ENCODE measurements around the gene P2RY6. TPM values are rescaled to one million over a fixed set of nuclear protein-coding genes. Genes with fewer than 3 reads are reported as not detected.

P2RY6 gene
- total and polyA plus RNA-seq, 10 of the 15 experiments (the other 5 are each of a cell fraction or from before 2014, with no cell fraction given) = 0.05 to 0.90 (median 0.22) TPM; not detected in 4

DNA sequence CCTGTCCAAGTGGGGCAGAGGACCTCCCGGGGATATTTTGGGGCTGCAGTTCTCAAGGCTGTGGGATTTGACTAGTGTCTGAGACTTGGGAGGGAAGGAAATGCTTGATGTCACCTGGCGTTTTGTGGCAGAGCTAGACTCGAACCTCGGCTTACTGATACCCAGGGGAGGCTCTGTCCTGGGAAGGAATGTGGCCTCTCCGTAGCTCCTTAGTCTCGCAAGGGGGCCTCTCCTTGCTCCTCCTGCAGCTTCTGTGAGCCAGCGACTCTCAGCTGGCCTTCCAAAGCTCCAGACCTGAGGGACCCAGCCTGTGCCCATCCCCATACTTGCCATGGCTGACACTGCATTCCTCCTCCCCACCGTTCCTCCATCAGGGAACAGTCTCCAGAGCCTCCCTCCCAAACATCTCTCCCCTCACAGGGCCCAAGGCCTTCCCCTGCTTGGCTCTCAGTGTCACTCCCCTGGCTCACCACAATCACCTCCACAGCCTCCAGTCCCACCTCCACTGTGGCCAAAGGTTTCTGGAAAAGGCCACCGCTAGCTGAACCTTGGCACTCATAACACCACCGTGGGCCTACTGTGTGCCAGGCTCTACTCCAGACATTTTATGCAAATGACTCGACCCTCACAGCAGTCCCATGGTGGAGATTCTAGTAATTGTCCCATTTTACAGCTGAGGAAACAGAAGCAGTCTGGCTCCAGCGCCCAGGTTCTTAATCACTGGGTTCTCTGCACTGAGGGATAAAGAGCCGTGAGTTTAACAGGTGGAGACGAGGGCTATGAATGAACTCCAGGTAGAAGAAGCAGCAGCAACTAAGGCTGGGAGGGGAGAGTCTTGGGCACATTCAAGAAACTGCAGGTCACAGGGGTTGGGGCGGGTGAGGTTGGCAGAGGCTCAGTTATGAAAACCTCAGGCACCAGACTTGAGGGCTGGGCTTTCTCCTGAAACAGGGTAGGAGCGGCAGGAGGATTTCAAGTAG is 42.0 kb upstream of the P2RY6 start (continued):
- TF ChIP-seq, protein P1, sequence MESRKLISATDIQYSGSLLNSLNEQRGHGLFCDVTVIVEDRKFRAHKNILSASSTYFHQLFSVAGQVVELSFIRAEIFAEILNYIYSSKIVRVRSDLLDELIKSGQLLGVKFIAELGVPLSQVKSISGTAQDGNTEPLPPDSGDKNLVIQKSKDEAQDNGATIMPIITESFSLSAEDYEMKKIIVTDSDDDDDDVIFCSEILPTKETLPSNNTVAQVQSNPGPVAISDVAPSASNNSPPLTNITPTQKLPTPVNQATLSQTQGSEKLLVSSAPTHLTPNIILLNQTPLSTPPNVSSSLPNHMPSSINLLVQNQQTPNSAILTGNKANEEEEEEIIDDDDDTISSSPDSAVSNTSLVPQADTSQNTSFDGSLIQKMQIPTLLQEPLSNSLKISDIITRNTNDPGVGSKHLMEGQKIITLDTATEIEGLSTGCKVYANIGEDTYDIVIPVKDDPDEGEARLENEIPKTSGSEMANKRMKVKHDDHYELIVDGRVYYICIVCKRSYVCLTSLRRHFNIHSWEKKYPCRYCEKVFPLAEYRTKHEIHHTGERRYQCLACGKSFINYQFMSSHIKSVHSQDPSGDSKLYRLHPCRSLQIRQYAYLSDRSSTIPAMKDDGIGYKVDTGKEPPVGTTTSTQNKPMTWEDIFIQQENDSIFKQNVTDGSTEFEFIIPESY (IDR thresholded peaks at IDR 0.05) = no peak
- no peak for TF ChIP-seq ZBED1 (IDR thresholded peaks at IDR 0.05; ENCODE audit: borderline replicate concordance)
- TF ChIP-seq SMC3 (IDR thresholded peaks at IDR 0.05; ENCODE audit: borderline replicate concordance, low read length) = no peak
- TF ChIP-seq, protein P2, sequence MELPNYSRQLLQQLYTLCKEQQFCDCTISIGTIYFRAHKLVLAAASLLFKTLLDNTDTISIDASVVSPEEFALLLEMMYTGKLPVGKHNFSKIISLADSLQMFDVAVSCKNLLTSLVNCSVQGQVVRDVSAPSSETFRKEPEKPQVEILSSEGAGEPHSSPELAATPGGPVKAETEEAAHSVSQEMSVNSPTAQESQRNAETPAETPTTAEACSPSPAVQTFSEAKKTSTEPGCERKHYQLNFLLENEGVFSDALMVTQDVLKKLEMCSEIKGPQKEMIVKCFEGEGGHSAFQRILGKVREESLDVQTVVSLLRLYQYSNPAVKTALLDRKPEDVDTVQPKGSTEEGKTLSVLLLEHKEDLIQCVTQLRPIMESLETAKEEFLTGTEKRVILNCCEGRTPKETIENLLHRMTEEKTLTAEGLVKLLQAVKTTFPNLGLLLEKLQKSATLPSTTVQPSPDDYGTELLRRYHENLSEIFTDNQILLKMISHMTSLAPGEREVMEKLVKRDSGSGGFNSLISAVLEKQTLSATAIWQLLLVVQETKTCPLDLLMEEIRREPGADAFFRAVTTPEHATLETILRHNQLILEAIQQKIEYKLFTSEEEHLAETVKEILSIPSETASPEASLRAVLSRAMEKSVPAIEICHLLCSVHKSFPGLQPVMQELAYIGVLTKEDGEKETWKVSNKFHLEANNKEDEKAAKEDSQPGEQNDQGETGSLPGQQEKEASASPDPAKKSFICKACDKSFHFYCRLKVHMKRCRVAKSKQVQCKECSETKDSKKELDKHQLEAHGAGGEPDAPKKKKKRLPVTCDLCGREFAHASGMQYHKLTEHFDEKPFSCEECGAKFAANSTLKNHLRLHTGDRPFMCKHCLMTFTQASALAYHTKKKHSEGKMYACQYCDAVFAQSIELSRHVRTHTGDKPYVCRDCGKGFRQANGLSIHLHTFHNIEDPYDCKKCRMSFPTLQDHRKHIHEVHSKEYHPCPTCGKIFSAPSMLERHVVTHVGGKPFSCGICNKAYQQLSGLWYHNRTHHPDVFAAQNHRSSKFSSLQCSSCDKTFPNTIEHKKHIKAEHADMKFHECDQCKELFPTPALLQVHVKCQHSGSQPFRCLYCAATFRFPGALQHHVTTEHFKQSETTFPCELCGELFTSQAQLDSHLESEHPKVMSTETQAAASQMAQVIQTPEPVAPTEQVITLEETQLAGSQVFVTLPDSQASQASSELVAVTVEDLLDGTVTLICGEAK (IDR thresholded peaks at IDR 0.05; ENCODE audit: borderline replicate concordance) = no peak

DNA sequence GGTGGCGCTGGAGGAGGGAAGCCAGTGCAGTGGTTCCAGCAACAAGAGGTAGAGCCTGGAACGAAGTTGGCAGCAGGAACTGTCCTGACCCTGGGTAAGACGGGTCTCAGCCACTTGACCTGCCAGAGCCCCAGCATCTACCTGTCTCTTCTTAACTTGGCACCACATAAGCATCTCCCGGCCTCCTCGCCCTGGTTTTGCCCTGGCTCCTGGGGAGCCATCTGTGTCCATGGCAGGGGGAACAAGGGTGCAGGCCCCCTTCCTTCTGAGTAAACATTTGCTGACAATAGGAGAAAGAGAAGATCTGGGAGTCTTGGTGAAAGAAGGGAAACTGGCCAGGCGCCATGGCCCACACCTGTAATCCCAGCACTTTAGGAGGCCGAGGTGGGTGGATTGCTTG is 41.2 kb upstream of the P2RY6 start:
- intact Hi-C loops (cut with micrococcal nuclease; ENCODE audit: unreplicated experiment) = no loop called here
- no TSS peak for BruUV-seq (replicated peaks)
- TF ChIP-seq SMAD5 (IDR thresholded peaks at IDR 0.05; ENCODE audit: low read depth) (no peak), CEBPZ (IDR thresholded peaks at IDR 0.05; ENCODE audit: low read depth, low read length) (no peak), GABPA (IDR thresholded peaks at IDR 0.05; ENCODE audit: low read depth) (no peak), MTA3 (IDR thresholded peaks at IDR 0.05; ENCODE audit: borderline replicate concordance, low read length) (no peak)

More for the DNA sequence above, 41.2 kb upstream of the P2RY6 start:
- Histone ChIP-seq H3K36me3 (ENCODE audit: control insufficient read depth in 2 of 2, insufficient read depth in 2 of 2, low read length in 1 of 2) (no peaks in the 10 kb centered on the region), H3K4me2 (ENCODE audit: control insufficient read depth, insufficient read depth) (no peak overlapping the region), H3K4me1 (ENCODE audit: control insufficient read depth, insufficient read depth, low read length) (no peaks in the 10 kb centered on the region), H3K27ac (ENCODE audit: control insufficient read depth, insufficient read depth) (no peak overlapping the region), H3K4me3 (no peak overlapping the region), H3K79me2 (ENCODE audit: control insufficient read depth, insufficient read depth, low read length) (no peaks in the 10 kb centered on the region), H3K9ac (ENCODE audit: control insufficient read depth, insufficient read depth, low read length) (no peak overlapping the region), H4K20me1 (ENCODE audit: control insufficient read depth, insufficient read depth) (no peaks in the 10 kb centered on the region), H2AFZ (ENCODE audit: control insufficient read depth, low read depth, low read length) (no peak overlapping the region), H3K9me3 (replicated peaks; ENCODE audit: control insufficient read depth, insufficient read depth, low read length) (no peaks in the 10 kb centered on the region), H3K27me3 (replicated peaks in 1 of 2; ENCODE audit: control insufficient read depth in 2 of 2, insufficient read depth in 2 of 2, low read length in 1 of 2) (no peaks in the 10 kb centered on the region)
- no peak for DNase-seq (ENCODE audit: low read depth, low spot score)
- no peak for FAIRE-seq
- ATAC-seq = no peak
- ChIA-PET RAD21 (ENCODE audit: unreplicated experiment) (no interaction called here), CTCF (no interaction called here), POLR2A (no interaction called here), SMC1A (ENCODE audit: uncharacterized antibody, unreplicated experiment) (no interaction called here)
- 15% methylated on average over 7 of the region's 7 CpGs for WGBS (ENCODE audit: insufficient coverage, insufficient replicate concordance, low lambda C conversion rate, missing lambda C conversion rate)
- in situ Hi-C loops (cut with MboI) = no loop called here
